Activated CD8-positive, alpha-beta memory T cell treated with anti-CD3 and anti-CD28 coated beads, Interleukin-2, amount 50 U/mL, for 4 hours (primary cell): ENCODE results near the gene TNK1.

Experiments
- DNase-seq: peaks from one replicate; pipeline ENCODE4 v3.0.0-alpha.2; 2020

TNK1 gene

GRCh38 chr17:7437369-7437863, 56.5 kb downstream of the TNK1 start:
- no peak for DNase-seq

GRCh38 chr17:7437950-7438614, 57.2 kb downstream of the TNK1 start:
- peak; percentile 70 for DNase-seq

- no peak for DNase-seq
Observed at GRCh38 chr17:7438656-7439460, 58.0 kb downstream of the TNK1 start.
